ENCODE data around the gene CHD8.

Gene CHD8

DNA sequence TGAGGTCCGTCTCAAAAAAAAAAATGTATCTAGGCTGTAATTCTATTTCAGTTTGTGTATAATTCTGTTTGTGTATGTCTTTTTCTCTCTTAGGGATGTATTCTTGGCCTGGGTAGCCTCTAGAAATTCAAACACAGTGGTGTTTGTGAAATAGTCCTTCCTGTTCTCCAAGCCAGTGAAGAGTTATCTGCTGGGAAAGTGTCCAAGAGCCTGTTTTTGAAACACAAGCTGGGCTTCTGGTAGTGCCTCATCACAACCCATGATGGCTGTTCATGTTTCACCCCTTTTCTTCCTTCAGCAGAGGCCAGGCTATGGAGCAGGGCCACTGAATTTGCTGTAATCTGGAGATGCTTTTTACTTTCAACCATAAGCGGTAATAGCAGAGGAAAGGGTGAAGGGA lies 40.5 kb upstream of the CHD8 start:
- H3K27me3 Mint-ChIP-seq (ENCODE audit: low read depth, poor library complexity), result no peaks in the 10 kb centered on the region
- H3K4me3 Mint-ChIP-seq, result no peak overlapping the region

DNA sequence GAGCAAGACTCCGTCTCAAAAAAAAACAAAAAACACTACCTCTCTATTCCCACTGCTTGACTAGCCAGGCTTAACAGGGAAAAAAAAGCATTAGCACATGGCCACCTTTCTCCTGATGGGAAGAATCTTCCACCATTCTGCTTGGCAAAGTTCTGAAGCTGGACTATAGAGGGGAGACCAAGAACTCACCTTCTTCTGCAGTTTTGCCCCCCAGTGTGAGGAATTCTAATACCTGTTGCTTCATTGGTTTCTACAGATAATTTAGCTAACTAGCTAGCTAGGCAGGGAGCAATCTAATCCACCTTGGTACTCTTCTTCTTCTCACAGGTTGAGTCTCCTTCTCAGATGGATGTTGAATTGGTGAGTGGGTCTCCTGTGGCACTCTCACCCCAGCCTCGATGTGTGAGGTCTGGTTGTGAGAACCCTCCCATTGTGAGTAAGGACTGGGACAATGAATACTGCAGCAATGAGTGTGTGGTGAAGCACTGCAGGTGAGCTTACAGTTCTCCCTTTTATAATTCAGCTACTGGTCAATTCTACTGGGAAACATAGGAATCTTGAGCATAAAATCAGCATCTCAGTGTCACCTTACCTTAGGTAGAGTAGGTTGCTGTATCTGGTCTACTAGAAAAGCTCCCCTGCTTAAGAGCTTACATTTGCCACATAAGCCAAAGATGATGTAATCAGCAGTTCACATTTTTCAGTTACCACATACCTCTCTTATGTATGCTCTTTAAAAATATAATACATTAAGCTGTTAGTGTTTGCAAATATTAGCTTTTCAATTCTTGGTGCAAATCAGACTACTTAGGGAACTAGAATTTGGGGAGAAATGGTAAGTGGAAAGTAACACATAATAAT lies 39.2 kb upstream of the CHD8 start:
- Mint-ChIP-seq H3K36me3 (ENCODE audit: low read depth) (peaks cover 77% of the 10 kb centered on the region), H3K9me3 (no peaks in the 10 kb centered on the region), H3K27me3 (ENCODE audit: low read depth, poor library complexity) (no peaks in the 10 kb centered on the region), H3K4me3 (no peak overlapping the region), H3K27ac (peak overlapping the region; percentile 85), H3K4me1 (peaks cover 21% of the 10 kb centered on the region)
- TF ChIP-seq, protein P1, sequence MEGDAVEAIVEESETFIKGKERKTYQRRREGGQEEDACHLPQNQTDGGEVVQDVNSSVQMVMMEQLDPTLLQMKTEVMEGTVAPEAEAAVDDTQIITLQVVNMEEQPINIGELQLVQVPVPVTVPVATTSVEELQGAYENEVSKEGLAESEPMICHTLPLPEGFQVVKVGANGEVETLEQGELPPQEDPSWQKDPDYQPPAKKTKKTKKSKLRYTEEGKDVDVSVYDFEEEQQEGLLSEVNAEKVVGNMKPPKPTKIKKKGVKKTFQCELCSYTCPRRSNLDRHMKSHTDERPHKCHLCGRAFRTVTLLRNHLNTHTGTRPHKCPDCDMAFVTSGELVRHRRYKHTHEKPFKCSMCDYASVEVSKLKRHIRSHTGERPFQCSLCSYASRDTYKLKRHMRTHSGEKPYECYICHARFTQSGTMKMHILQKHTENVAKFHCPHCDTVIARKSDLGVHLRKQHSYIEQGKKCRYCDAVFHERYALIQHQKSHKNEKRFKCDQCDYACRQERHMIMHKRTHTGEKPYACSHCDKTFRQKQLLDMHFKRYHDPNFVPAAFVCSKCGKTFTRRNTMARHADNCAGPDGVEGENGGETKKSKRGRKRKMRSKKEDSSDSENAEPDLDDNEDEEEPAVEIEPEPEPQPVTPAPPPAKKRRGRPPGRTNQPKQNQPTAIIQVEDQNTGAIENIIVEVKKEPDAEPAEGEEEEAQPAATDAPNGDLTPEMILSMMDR (IDR thresholded peaks at IDR 0.05), result no peak
- no peak for DNase-seq

More for the DNA sequence above, 40.5 kb upstream of the CHD8 start:
- Mint-ChIP-seq H3K36me3 (ENCODE audit: low read depth) (peaks cover 77% of the 10 kb centered on the region), H3K27ac (peak overlapping the region; percentile 40), H3K9me3 (no peaks in the 10 kb centered on the region), H3K4me1 (peaks cover 21% of the 10 kb centered on the region)
- no peak for DNase-seq
- TF ChIP-seq, protein P1 (IDR thresholded peaks at IDR 0.05), result no peak

DNA sequence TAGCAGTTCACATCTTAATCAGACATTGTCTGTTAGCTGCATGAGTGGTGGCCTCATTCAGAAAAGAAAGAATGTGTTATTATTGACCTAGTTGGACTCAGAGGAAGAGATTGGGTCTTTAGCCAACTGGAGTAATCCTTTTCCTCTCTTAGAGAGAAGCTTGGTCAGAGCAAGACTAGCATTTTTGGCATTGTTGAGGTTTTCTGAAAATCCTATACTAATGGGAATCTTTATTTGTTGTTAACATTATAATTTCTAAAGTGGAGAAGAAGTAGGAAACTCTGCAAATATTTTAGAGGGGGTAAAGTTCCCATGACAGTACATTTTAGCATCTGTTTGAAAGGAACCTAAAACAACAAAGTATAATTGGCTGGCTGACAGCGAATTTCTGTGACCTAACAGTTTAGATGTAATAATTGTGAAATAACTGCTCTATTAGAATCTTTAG lies 30.7 kb upstream of the CHD8 start:
- no peaks in the 10 kb centered on the region for H3K9me3 Mint-ChIP-seq
- no peak overlapping the region for H3K4me3 Mint-ChIP-seq
- H3K27ac Mint-ChIP-seq, result no peak overlapping the region
- no peaks in the 10 kb centered on the region for H3K27me3 Mint-ChIP-seq (ENCODE audit: low read depth, poor library complexity)
- no peaks in the 10 kb centered on the region for H3K4me1 Mint-ChIP-seq
- peaks cover 37% of the 10 kb centered on the region for H3K36me3 Mint-ChIP-seq (ENCODE audit: low read depth)
- TF ChIP-seq, protein P1 (IDR thresholded peaks at IDR 0.05), result no peak
- DNase-seq, result no peak

DNA sequence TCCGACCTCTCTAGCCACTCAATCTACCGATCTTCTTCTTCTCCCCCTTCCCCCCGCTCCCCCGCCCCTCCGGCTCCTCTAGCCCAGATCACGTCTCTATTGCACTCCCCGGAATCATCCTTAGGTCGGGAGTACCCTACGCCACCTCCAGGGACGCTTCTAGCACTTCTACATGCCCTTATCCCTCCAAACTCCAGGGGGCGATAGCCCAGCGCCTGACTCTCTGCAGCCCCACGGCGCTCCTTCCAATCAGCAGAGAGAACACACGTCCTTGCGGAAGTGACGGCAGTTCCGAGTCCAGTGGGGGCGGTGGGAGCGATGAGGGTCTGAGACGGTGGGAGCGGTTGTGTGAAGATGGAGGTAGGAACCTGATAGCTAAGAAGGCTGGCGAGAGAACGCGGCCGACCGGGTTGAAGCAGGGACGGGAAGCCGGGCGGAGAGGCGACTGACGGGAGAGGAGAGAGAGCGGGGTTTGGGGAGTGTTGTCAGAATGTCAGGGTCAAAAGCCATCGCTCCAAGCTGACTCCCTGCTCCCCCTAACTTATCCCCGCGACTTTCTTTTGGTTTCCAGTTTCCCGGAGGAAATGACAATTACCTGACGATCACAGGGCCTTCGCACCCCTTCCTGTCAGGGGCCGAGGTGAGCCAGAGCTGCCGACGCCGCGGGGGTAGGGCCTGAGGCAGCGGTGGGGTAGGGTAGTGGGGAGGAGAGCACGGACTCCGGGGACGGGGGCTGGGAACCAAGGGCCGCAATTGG lies 21.2 kb upstream of the CHD8 start, which contains the start of the genes RAB2B and TOX4:
Gene RAB2B, minus strand, starts transcription at position 35 of the 757 bp plus-strand sequence. CDS start 87 bp downstream, outside the sequence.
Gene TOX4, plus strand, starts transcription at position 271 of the 757 bp plus-strand sequence. Its CDS starts 84 bp downstream, at position 355.
- Mint-ChIP-seq H3K4me1 (peaks cover 30% of the 10 kb centered on the region), H3K9me3 (no peaks in the 10 kb centered on the region), H3K27ac (peak within 1 kb of the TSS; percentile 99), H3K36me3 (ENCODE audit: low read depth) (peaks cover 34% of the 10 kb centered on the region), H3K27me3 (ENCODE audit: low read depth, poor library complexity) (no peaks in the 10 kb centered on the region), H3K4me3 (peak within 1 kb of the TSS; percentile 99)
- peak; percentile 95 for DNase-seq
- TF ChIP-seq, protein P1 (IDR thresholded peaks at IDR 0.05), result peak; percentile 88

DNA sequence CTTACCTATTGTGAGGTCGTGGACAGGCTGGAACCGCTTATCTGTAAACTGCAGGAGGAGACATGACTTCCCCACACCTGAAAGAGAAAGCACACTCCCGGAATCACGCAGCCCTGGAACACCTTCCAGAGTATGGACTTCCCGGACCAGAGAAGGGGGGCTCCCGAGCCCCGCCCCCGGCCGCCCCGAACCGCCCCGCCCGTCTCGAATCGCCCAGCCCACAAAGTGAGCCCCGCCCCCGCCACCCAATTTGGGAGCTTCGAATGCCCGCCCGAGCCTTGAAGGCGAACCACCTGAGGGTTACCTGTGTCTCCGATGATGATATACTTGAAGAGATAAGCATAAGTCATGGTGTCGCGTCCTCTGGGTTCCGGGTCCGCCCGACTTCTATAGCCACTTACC lies 20.6 kb upstream of the CHD8 start:
- peaks cover 30% of the 10 kb centered on the region for H3K4me1 Mint-ChIP-seq
- H3K4me3 Mint-ChIP-seq, result peak overlapping the region; percentile 99
- H3K27me3 Mint-ChIP-seq (ENCODE audit: low read depth, poor library complexity), result no peaks in the 10 kb centered on the region
- peaks cover 39% of the 10 kb centered on the region for H3K36me3 Mint-ChIP-seq (ENCODE audit: low read depth)
- peak; percentile 85 for DNase-seq
- TF ChIP-seq, protein P1 (IDR thresholded peaks at IDR 0.05), result no peak
- H3K9me3 Mint-ChIP-seq, result no peaks in the 10 kb centered on the region
- H3K27ac Mint-ChIP-seq, result peak overlapping the region; percentile 96

All from nephron progenitor cell (in vitro differentiated cells).